HepG2 (cell line): ENCODE results near the gene COL13A1. TPM values are rescaled to one million over a fixed set of nuclear protein-coding genes. Genes with fewer than 3 reads are reported as not detected.

Experiments
- ATAC-seq: fragments of 200-7000 bp; cut with Tn5 transposase; 3 replicates; pipeline ENCODE4 v1.9.1; 2020; ENCODE audit warnings: mild to moderate bottlenecking, moderate library complexity
- BruUV-seq: library from RNA; stranded (reverse); fragments of 400-500 nt; replicated peaks from 2 replicates; lab custom pipeline; 2021; lab: Mats Ljungman, UMichigan
- CTCF ChIA-PET: fragments of 300-600 bp; formaldehyde crosslinking; extraction: SDS; loops from one replicate; lab custom pipeline; 2021; ENCODE audit warnings: low total read pairs, inconsistent platforms, low intra/inter-chr PET ratio; lab: Yijun Ruan, JAX
- POLR2A ChIA-PET: fragments of 350-600 bp; sonication (Branson Sonifier 250); formaldehyde crosslinking; loops from one replicate; lab custom pipeline; 2020; ENCODE audit warnings: antibody characterized with exemption, inconsistent platforms; lab: Yijun Ruan, JAX
- DNase-seq: peaks from one replicate; pipeline ENCODE4 v3.0.0-alpha.2; 2015; ENCODE audit warnings: low spot score
- FAIRE-seq: peaks from 3 replicates; lab custom pipeline; 2011; peaks lifted over from hg19 to GRCh38; lab: Jason Lieb, UNC
- H2AFZ ChIP-seq: one replicate; pipeline ENCODE4 v1.6.1; 2011; ENCODE audit warnings: low read length, inconsistent platforms
- H3K27ac ChIP-seq: fragments of 300-600 bp; 3 replicates; pipeline ENCODE4 v1.8.0; 2011; ENCODE audit warnings: mixed run types, mild to moderate bottlenecking, mixed read lengths, low read length, inconsistent platforms; ENCODE audit not compliant: insufficient read depth; ENCODE audit errors: extremely low read length
- H3K27me3 ChIP-seq, 2 experiments: fragments of 200-600 bp in 1 of 2; 2 replicates in 1 of 2; 3 replicates in 1 of 2; pipeline versions ENCODE4 v1.6.0 to v1.8.0; 2011; ENCODE audit warnings: low read length in 2 of 2, mild to moderate bottlenecking in 2 of 2, moderate library complexity in 2 of 2, inconsistent platforms in 1 of 2; ENCODE audit not compliant: insufficient read depth in 2 of 2, control insufficient read depth in 1 of 2
- H3K36me3 ChIP-seq, 2 experiments: fragments of 200-600 bp in 1 of 2; replicated peaks in 1 of 2; 2 replicates in 1 of 2; 3 replicates in 1 of 2; pipeline versions ENCODE4 v1.5.1 to v1.8.0; 2011; ENCODE audit warnings: low read length in 2 of 2, inconsistent platforms in 1 of 2; ENCODE audit not compliant: insufficient read depth in 2 of 2, control insufficient read depth in 1 of 2
- H3K4me1 ChIP-seq: 2 replicates; pipeline ENCODE4 v1.5.1; 2012; ENCODE audit warnings: low read length, inconsistent platforms; ENCODE audit not compliant: insufficient read depth
- H3K4me2 ChIP-seq: 2 replicates; pipeline ENCODE4 v1.6.0; 2011; ENCODE audit warnings: low read depth, low read length, inconsistent platforms
- H3K4me3 ChIP-seq, 3 experiments: fragments of 200-600 bp in 1 of 3; sonication (generic), shearing (Covaris generic) in 1 of 3; replicated peaks in 1 of 3; 2 replicates each; pipeline ENCODE4 v1.5.1; 2011 to 2016; ENCODE audit warnings: low read length in 3 of 3, inconsistent platforms in 2 of 3, low read depth in 2 of 3, mild to moderate bottlenecking in 2 of 3, control low read depth in 1 of 3, mixed read lengths in 1 of 3; ENCODE audit not compliant: insufficient read depth in 1 of 3
- H3K79me2 ChIP-seq: one replicate; pipeline ENCODE4 v1.6.1; 2011; ENCODE audit warnings: low read length, inconsistent platforms; ENCODE audit not compliant: insufficient read depth
- H3K9ac ChIP-seq: 2 replicates; pipeline ENCODE4 v1.6.0; 2011; ENCODE audit warnings: mild to moderate bottlenecking, low read depth, low read length, inconsistent platforms; ENCODE audit not compliant: insufficient read depth
- H3K9me3 ChIP-seq: 2 replicates; pipeline ENCODE4 v1.5.1; 2012; ENCODE audit warnings: mild to moderate bottlenecking, low read length
- H4K20me1 ChIP-seq: 2 replicates; pipeline ENCODE4 v1.6.0; 2011; ENCODE audit warnings: inconsistent platforms, mild to moderate bottlenecking, low read length, moderate library complexity; ENCODE audit not compliant: insufficient read depth
- ARNT2 ChIP-seq: sonication (generic); formaldehyde crosslinking; IDR thresholded peaks from 2 replicates; pipeline ENCODE4 v1.8.0; 2022; ENCODE audit warnings: mild to moderate bottlenecking, low read depth, missing genetic modification reagents, moderate library complexity
- DNMT1 ChIP-seq: sonication (generic); formaldehyde crosslinking; IDR thresholded peaks from 2 replicates; pipeline ENCODE4 v1.5.1; 2020; ENCODE audit warnings: mild to moderate bottlenecking, missing genetic modification reagents
- KLF13 ChIP-seq: sonication (generic); formaldehyde crosslinking; IDR thresholded peaks from 2 replicates; pipeline ENCODE4 v1.4.0; 2020; ENCODE audit warnings: mild to moderate bottlenecking, missing genetic modification reagents
- PLRG1 ChIP-seq: fragments of 450-650 bp; conservative IDR thresholded peaks from 2 replicates; pipeline ENCODE4 v1.6.1; 2016
- SAFB2 ChIP-seq: sonication (generic); formaldehyde crosslinking; IDR thresholded peaks from 2 replicates; pipeline ENCODE4 v1.5.1; 2020; ENCODE audit warnings: missing genetic modification reagents, low read depth, mild to moderate bottlenecking, borderline replicate concordance
- SYNCRIP ChIP-seq: fragments of 200-400 bp; formaldehyde crosslinking; IDR thresholded peaks from 2 replicates; pipeline ENCODE4 v1.6.1; 2018; ENCODE audit warnings: mild to moderate bottlenecking, low read depth, low read length; ENCODE audit not compliant: insufficient read depth
- ZFAT ChIP-seq: sonication (generic); formaldehyde crosslinking; conservative IDR thresholded peaks from 2 replicates; pipeline ENCODE4 v1.8.1; 2023; ENCODE audit warnings: missing genetic modification reagents, inconsistent platforms
- ZNF597 ChIP-seq: sonication (generic); formaldehyde crosslinking; IDR thresholded peaks from 2 replicates; pipeline ENCODE4 v1.5.0; 2020; ENCODE audit warnings: missing genetic modification reagents
- ZNF614 ChIP-seq: IDR thresholded peaks from 2 replicates; pipeline ENCODE4 v1.6.1; 2018; ENCODE audit warnings: missing biosample characterization, missing genetic modification reagents, inconsistent platforms, borderline replicate concordance
- WGBS: methylation state at CpG from one replicate; pipeline ENCODE4 v1.1.6; 2017; ENCODE audit warnings: low lambda C conversion rate; 5-methylcytosine and 5-hydroxymethylcytosine counted together
- in situ Hi-C: cut with HindIII; loops from 2 replicates; pipeline ENCODE4 v1.10.0; 2017; ENCODE audit warnings: low pct_unique_long_range_greater_than_20kb; ENCODE audit not compliant: extremely low pct_ligation_motif_present
- intact Hi-C: fragments of 100-400 bp; cut with micrococcal nuclease; formaldehyde crosslinking; loops from one replicate; pipeline ENCODE4 v1.10.0; 2022; ENCODE audit not compliant: unreplicated experiment
- polyA plus RNA-seq, 8 experiments: library from polyadenylated mRNA; depleted of rRNA in 3 of 8; stranded (reverse) in 7 of 8; unstranded in 1 of 8; fragments of >200 nt; fragmentation: Illumina TruSeq in 4 of 8; extraction: Trizol in 4 of 8; gene quantifications; 2 replicates each; pipeline versions ENCODE4 v1.2.1 to v1.2.3, GENCODE V29; 2011 to 2016; ENCODE audit warnings: low read depth in 4 of 8, missing spikeins in 1 of 8, mixed read lengths in 1 of 8; ENCODE audit not compliant: insufficient read depth in 1 of 8
- total RNA-seq, 5 experiments: library from RNA; depleted of rRNA; stranded (reverse); fragments of >200 nt; fragmentation: Illumina TruSeq; extraction: Trizol; gene quantifications; 2 replicates each; pipeline ENCODE4 v1.2.3, GENCODE V29; 2016; ENCODE audit warnings: low read depth in 1 of 5
- TF ChIP-seq, protein P1 (sequence below): sonication (generic); formaldehyde crosslinking; IDR thresholded peaks from 2 replicates; pipeline ENCODE4 v1.5.1; 2020; ENCODE audit warnings: missing genetic modification reagents, mild to moderate bottlenecking, borderline replicate concordance
- TF ChIP-seq, protein P2 (sequence below): IDR thresholded peaks from 2 replicates; pipeline ENCODE4 v1.6.1; 2012; ENCODE audit warnings: low read depth, low read length, improper control_type of control experiment

Gene COL13A1
- total and polyA plus RNA-seq, 2 of the 13 experiments (the other 11 are each of a cell fraction or from before 2014, with no cell fraction given), result 0.07 TPM; not detected in 1

DNA sequence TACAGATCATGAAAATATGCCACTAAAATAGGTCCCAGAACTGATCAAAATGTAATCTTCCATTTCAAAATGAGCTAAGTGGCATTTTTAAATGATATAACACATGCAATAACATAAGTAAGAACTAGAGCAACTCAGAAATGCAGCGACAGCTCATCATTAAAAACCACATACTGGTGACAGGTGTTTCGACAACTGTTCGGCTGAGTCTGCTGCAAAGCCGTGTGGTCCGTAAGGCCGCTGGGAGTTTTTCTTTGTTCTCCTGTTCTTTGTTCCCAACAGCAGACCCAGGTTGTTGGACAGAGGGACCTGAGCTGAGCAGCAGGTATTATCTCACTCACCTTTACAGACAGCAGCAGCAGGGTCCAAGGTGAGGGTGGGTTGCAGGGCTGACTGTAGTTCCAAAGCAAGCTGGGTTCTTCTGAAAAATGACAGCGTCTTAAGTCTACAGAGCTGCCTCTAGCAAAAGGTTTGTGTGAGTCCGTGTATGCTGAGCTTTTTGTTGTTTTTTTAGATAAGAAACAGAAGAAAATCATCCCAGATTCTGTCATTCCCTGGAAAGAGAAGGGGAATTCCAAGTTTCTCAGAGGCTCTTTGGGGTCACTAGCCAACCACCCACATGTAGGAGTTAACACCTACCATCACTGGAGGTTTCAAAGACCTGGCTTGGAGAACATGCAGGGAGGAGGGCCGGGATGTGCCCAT lies 205.6 kb downstream of the COL13A1 start:
- DNase-seq (no peak), ATAC-seq (no peak), FAIRE-seq (no peak)
- H3K9ac ChIP-seq, result no peak overlapping the region
- H4K20me1 ChIP-seq, result no peaks in the 10 kb centered on the region
- H3K4me3 ChIP-seq, result no peak overlapping the region
- TF ChIP-seq SYNCRIP (no peak), PLRG1 (no peak), SAFB2 (CRISPR knock-in tag) (no peak), ARNT2 (CRISPR knock-in tag) (no peak), DNMT1 (CRISPR knock-in tag) (no peak), ZNF614 (CRISPR knock-in tag) (no peak), KLF13 (CRISPR knock-in tag) (no peak), ZNF597 (CRISPR knock-in tag) (no peak), ZFAT (CRISPR knock-in tag) (no peak)
- TF ChIP-seq, protein P1, sequence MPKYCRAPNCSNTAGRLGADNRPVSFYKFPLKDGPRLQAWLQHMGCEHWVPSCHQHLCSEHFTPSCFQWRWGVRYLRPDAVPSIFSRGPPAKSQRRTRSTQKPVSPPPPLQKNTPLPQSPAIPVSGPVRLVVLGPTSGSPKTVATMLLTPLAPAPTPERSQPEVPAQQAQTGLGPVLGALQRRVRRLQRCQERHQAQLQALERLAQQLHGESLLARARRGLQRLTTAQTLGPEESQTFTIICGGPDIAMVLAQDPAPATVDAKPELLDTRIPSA (CRISPR knock-in tag), result no peak
- TF ChIP-seq, protein P2, sequence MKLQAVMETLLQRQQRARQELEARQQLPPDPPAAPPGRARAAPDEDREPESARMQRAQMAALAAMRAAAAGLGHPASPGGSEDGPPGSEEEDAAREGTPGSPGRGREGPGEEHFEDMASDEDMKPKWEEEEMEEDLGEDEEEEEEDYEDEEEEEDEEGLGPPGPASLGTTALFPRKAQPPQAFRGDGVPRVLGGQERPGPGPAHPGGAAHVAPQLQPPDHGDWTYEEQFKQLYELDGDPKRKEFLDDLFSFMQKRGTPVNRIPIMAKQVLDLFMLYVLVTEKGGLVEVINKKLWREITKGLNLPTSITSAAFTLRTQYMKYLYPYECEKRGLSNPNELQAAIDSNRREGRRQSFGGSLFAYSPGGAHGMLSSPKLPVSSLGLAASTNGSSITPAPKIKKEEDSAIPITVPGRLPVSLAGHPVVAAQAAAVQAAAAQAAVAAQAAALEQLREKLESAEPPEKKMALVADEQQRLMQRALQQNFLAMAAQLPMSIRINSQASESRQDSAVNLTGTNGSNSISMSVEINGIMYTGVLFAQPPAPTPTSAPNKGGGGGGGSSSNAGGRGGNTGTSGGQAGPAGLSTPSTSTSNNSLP, result no peak
- in situ Hi-C loops (no loop called here), intact Hi-C loops (no loop called here)
- WGBS, result 15% methylated on average over 9 of the region's 9 CpGs
- CTCF ChIA-PET, result no interaction called here
- POLR2A ChIA-PET, result no interaction called here
- H3K4me1 ChIP-seq, result no peaks in the 10 kb centered on the region
- no peak overlapping the region for H2AFZ ChIP-seq
- H3K9me3 ChIP-seq, result no peaks in the 10 kb centered on the region
- no peak overlapping the region for H3K27ac ChIP-seq
- no peak overlapping the region for H3K4me2 ChIP-seq
- H3K36me3 ChIP-seq, result no peaks in the 10 kb centered on the region
- no peaks in the 10 kb centered on the region for H3K79me2 ChIP-seq
- no TSS peak for BruUV-seq
- H3K27me3 ChIP-seq, result no peaks in the 10 kb centered on the region; a peak in 2 of 5 replicates

Other genes starting within 250 kb of the COL13A1 start
- not detected in 2 replicates for gene NEUROG3, start 228.5 kb upstream of the COL13A1 start, total RNA-seq (2016; rRNA removed; fragmentation: Illumina TruSeq; extraction: Trizol)
- gene NEUROG3, start 228.5 kb upstream of the COL13A1 start, polyA plus RNA-seq (2011; rRNA removed), result not detected in 2 replicates
- gene FAM241B, start 171.7 kb upstream of the COL13A1 start, total RNA-seq (2016; rRNA removed; fragmentation: Illumina TruSeq; extraction: Trizol), result 1.9 and 2.0 TPM in 2 replicates
- gene FAM241B, start 171.7 kb upstream of the COL13A1 start, polyA plus RNA-seq (2011; rRNA removed), result 4.0 and 5.8 TPM in 2 replicates